Subcutaneous adipose tissue (tissue), 4 donors: ENCODE data around the gene TRIP13. TPM values are rescaled to one million over a fixed set of nuclear protein-coding genes. Genes with fewer than 3 reads are reported as not detected.

ENCODE experiments used
- CTCF ChIP-seq: fragments of 450-650 bp; IDR thresholded peaks from one replicate; pipeline ENCODE4 v1.5.1; 2016; ENCODE audit warnings: low read depth, mild to moderate bottlenecking, control low read depth, antibody characterized with exemption, moderate library complexity
- total RNA-seq, 4 donors: library from RNA; depleted of rRNA; stranded (reverse); fragments of >200 nt; gene quantifications; one replicate each; pipeline ENCODE4 v1.1.0, GENCODE V29; 2016

TRIP13 gene
- total RNA-seq, 4 donors from 2014 or later = 0.75 to 2.4 (median 1.5) TPM; not detected in 1

- no peak for TF ChIP-seq CTCF
These were observed 8.1 kb downstream of the TRIP13 start for GRCh38 chr5:900781-901180.

- TF ChIP-seq CTCF = no peak
These were observed 9.6 kb downstream of the TRIP13 start for GRCh38 chr5:902129-902916.

GRCh38 chr5:903756-904096, 11.0 kb downstream of the TRIP13 start:
- no peak for TF ChIP-seq CTCF

- TF ChIP-seq CTCF = no peak
These were observed 12.5 kb downstream of the TRIP13 start for GRCh38 chr5:905139-905642.

- no peak for TF ChIP-seq CTCF
These were observed 14.8 kb downstream of the TRIP13 start for GRCh38 chr5:907366-907910.

GRCh38 chr5:908172-908571, 15.5 kb downstream of the TRIP13 start:
- no peak for TF ChIP-seq CTCF

- no peak for TF ChIP-seq CTCF
These were observed 16.4 kb downstream of the TRIP13 start for GRCh38 chr5:909086-909485.
